Measurements from ENCODE around the gene CCDC159. TPM values are rescaled to one million over a fixed set of nuclear protein-coding genes. Genes with fewer than 3 reads are reported as not detected.
A peak's percentile ranks its signal among the peaks of the same experiment; 100 is the strongest.
"Not testable (repeated sequence)": the region's sequence is repeated elsewhere in the genome, so short reads cannot be mapped to it uniquely, and the experiment has no call there.

The CCDC159 gene
- total and polyA plus RNA-seq, 9 donors = 21.0 to 41.9 (median 30.7) TPM

- intact Hi-C loops (cut with DNase I) = no loop called here
- H3K9me3 ChIP-seq = no peaks in the 10 kb centered on the region
- peak; percentile 63 to 76 (median 74) for DNase-seq
- H3K36me3 ChIP-seq = no peaks in the 10 kb centered on the region
- TF ChIP-seq POLR2A (IDR thresholded peaks at IDR 0.05) (peak; percentile 36), EP300 (IDR thresholded peaks at IDR 0.05) (no peak), CTCF (IDR thresholded peaks at IDR 0.05) (peak in 1 of 3 donors; percentile 6)
- peak overlapping the region; percentile 62 for H3K4me3 ChIP-seq
- WGBS, 3 donors = 2 to 5% (median 2%) methylated on average over 27 of the region's 27 CpGs
- H3K27ac ChIP-seq = peak overlapping the region; percentile 73 to 98
- peaks cover 14% of the 10 kb centered on the region for H3K4me1 ChIP-seq (ENCODE audit: insufficient read depth)
- H3K27me3 ChIP-seq = no peaks in the 10 kb centered on the region
Observed at GRCh38 chr19:11375143-11375948, 29.0 kb downstream of the CCDC159 start.

DNA sequence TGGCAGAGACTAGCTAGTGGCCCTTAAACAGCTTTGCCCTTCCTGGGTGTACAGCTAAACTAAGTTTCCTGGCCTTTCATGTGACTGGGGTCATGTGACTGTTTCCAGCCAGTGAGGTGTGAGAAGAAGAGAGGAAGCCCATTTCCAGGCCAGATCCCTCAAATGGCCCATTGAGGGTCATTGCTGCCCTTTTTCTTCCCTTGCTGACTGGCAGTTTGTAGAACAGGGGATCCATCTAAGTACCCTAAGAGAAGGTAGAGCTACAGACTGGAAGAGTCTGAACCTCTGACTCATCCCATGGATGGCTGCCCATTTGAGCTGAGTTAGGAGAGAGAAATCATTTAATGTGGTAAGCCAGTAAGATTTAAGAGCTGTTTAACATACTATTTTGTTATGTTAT lies 30.9 kb downstream of the CCDC159 start:
- no peaks in the 10 kb centered on the region for H3K36me3 ChIP-seq
- TF ChIP-seq EP300 (IDR thresholded peaks at IDR 0.05) (no peak), CTCF (IDR thresholded peaks at IDR 0.05) (no peak), POLR2A (IDR thresholded peaks at IDR 0.05) (no peak)
- H3K9me3 ChIP-seq = no peaks in the 10 kb centered on the region
- peak overlapping the region in 1 of 2 donors; percentile 4 for H3K27ac ChIP-seq
- H3K27me3 ChIP-seq = no peaks in the 10 kb centered on the region
- DNase-seq = peak in 3 of 5 donors; percentile 64 to 70 (median 64)
- no peak overlapping the region for H3K4me3 ChIP-seq
- peaks cover 19% of the 10 kb centered on the region for H3K4me1 ChIP-seq (ENCODE audit: insufficient read depth)
- intact Hi-C loops (cut with DNase I) = no loop called here

GRCh38 chr19:11377756-11378155 lies 31.4 kb downstream of the CCDC159 start:
- DNase-seq = no peak
- intact Hi-C loops (cut with DNase I) = no loop called here
- H3K9me3 ChIP-seq = no peaks in the 10 kb centered on the region
- TF ChIP-seq EP300 (IDR thresholded peaks at IDR 0.05) = no peak
- TF ChIP-seq POLR2A (IDR thresholded peaks at IDR 0.05) = no peak
- TF ChIP-seq CTCF (IDR thresholded peaks at IDR 0.05) = no peak
- H3K36me3 ChIP-seq = no peaks in the 10 kb centered on the region
- no peaks in the 10 kb centered on the region for H3K27me3 ChIP-seq
- peaks cover 19% of the 10 kb centered on the region for H3K4me1 ChIP-seq (ENCODE audit: insufficient read depth)
- 83 to 90% (median 86%) methylated on average over 3 of the region's 3 CpGs for WGBS, 3 donors
- H3K4me3 ChIP-seq = no peak overlapping the region
- H3K27ac ChIP-seq = peak overlapping the region in 1 of 2 donors; percentile 6

GRCh38 chr19:11378319-11379189 lies 32.2 kb downstream of the CCDC159 start:
- intact Hi-C loops (cut with DNase I) = no loop called here
- TF ChIP-seq POLR2A (IDR thresholded peaks at IDR 0.05) (no peak), CTCF (IDR thresholded peaks at IDR 0.05) (peak in 2 of 3 donors; percentile 42 to 48)
- peaks cover 21% of the 10 kb centered on the region for H3K4me1 ChIP-seq (ENCODE audit: insufficient read depth)
- DNase-seq = peak in 4 of 5 donors; percentile 53 to 71 (median 57)
- no peak overlapping the region for H3K4me3 ChIP-seq
- no peaks in the 10 kb centered on the region for H3K9me3 ChIP-seq
- H3K27me3 ChIP-seq = no peaks in the 10 kb centered on the region
- no peaks in the 10 kb centered on the region for H3K36me3 ChIP-seq
- 27 to 38% (median 31%) methylated on average over 8 of the region's 8 CpGs for WGBS, 3 donors
- H3K27ac ChIP-seq = peak overlapping the region in 1 of 2 donors; percentile 6

DNA sequence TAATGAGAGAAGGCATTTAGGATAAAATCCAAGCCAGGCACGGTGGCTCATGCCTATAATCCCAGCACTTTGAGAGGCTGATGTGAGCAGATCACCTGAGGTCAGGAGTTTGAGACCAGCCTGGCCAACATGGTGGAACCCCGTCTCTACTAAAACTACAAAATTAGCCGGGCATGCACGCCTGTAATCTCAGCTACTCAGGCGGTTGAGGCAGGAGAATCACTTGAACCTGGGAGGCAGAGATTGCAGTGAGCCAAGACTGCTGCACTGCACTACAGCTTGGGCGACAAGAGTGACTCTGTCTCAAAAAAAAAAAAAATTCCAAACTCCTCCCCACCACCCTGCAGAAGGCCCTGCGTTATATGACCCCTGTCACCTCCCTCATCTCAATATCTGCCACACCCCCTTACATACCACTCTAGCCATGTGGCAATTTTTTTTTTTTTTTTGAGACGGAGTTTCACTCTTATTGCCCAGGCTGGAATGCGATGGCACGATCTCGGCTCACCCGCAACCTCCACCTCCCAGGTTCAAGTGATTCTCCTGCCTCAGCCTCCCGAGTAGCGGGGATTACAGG lies 33.0 kb downstream of the CCDC159 start:
- intact Hi-C loops (cut with DNase I); H3K36me3 ChIP-seq: not testable (repeated sequence)
- 80 to 89% (median 85%) methylated on average over 14 of the region's 14 CpGs for WGBS, 3 donors

More for the DNA sequence above, 33.0 kb downstream of the CCDC159 start:
- H3K27ac ChIP-seq, DNase-seq, H3K27me3 ChIP-seq, H3K9me3 ChIP-seq, H3K4me3 ChIP-seq: not testable (repeated sequence)
- H3K4me1 ChIP-seq (ENCODE audit: insufficient read depth) = peaks cover 17% of the 10 kb centered on the region
